H1 (cell line): ENCODE data around the gene EEIG1.

ENCODE experiments used
- ATF3 ChIP-seq: IDR thresholded peaks from 2 replicates; pipeline ENCODE4 v1.6.1; 2011; ENCODE audit warnings: low read depth, mild to moderate bottlenecking, low read length; ENCODE audit not compliant: insufficient read depth
- EZH2 ChIP-seq: fragments of 200-600 bp; sonication (generic); IDR thresholded peaks from 2 replicates; pipeline ENCODE4 v1.7.1; 2012; ENCODE audit warnings: low read depth, mild to moderate bottlenecking, moderate library complexity, low read length, inconsistent platforms; ENCODE audit not compliant: severe bottlenecking
- SP2 ChIP-seq: IDR thresholded peaks from 2 replicates; pipeline ENCODE4 v1.6.1; 2012; ENCODE audit warnings: mild to moderate bottlenecking, low read length, inconsistent platforms

DNA sequence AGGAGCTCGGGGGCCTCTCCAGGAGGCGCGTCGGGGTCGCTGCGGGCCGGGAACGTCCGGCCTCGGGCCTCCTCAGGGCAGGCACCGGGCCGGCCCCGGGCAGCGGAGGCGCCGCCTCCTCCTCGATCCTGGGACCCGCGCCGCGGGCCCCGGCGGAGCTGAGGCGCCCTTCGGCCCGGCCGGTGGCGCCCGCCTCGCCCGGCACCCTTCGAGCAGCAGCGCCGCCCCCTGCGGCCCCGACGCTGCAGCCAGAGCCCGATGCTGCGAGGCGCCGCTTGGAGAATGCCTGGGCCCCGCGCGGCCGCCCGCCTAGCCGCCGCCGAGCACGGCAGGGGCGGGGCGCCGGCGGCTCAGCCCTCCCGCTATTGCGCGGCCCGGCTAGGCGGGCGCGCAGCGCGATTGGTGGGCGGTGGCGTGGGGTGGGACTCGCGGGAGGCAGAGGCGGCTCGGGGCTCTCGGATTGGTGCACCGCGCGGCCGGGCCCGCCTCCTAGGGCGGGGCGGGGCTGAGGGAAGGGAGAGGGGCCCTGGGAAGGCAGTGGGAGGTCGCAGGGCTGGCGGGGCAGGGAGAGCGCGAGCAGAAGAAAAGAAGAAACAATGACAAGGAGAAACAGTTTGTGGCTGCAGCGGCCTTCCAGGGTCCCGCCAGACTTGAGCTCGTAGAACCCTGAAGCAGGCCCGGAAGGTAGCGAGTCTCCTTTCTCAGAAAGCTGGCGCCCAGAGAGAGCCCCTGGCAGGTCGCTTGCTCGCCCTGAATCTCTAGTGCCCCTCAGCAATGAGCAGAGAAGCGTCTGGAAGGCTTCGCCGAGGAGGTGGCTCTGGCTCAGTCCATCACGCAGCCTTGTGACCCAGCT is at the start of gene EEIG1:
- no peak for TF ChIP-seq ATF3
- no peak; the same call in 1 of the 2 replicates for TF ChIP-seq SP2
- no peak for TF ChIP-seq EZH2
